BLaER1 (cell line): Measurements from ENCODE around the gene ITGB5.
"Not testable (repeated sequence)": the region's sequence is repeated elsewhere in the genome, so short reads cannot be mapped to it uniquely, and the experiment has no call there.

Experiments used
- H3K27ac ChIP-seq: shearing (Covaris generic); formaldehyde crosslinking; 2 replicates; pipeline ENCODE4 v1.8.1; 2022
- H3K27me3 ChIP-seq: shearing (Covaris generic); formaldehyde crosslinking; 2 replicates; pipeline ENCODE4 v1.8.1; 2022
- H3K36me3 ChIP-seq: shearing (Covaris generic); formaldehyde crosslinking; 2 replicates; pipeline ENCODE4 v1.8.1; 2022
- H3K4me1 ChIP-seq: shearing (Covaris generic); formaldehyde crosslinking; 2 replicates; pipeline ENCODE4 v1.8.1; 2022
- H3K4me2 ChIP-seq: shearing (Covaris generic); formaldehyde crosslinking; 2 replicates; pipeline ENCODE4 v1.8.1; 2022
- H3K4me3 ChIP-seq: shearing (Covaris generic); formaldehyde crosslinking; 2 replicates; pipeline ENCODE4 v1.8.1; 2022
- H3K9ac ChIP-seq: shearing (Covaris generic); formaldehyde crosslinking; 2 replicates; pipeline ENCODE4 v1.8.1; 2022
- H3K9me3 ChIP-seq: shearing (Covaris generic); formaldehyde crosslinking; 2 replicates; pipeline ENCODE4 v1.8.1; 2022
- H4K20me1 ChIP-seq: shearing (Covaris generic); formaldehyde crosslinking; 2 replicates; pipeline ENCODE4 v1.8.1; 2022
- Cebpa-rat ChIP-seq: shearing (Covaris generic); IDR thresholded peaks from 2 replicates; pipeline ENCODE4 v1.8.1; 2022

The ITGB5 gene

GRCh38 chr3:124831628-124832199, 55.5 kb downstream of the ITGB5 start:
- no peak overlapping the region for H3K4me2 ChIP-seq
- H3K9ac ChIP-seq: no peak overlapping the region
- TF ChIP-seq Cebpa-rat: no peak
- no peak overlapping the region for H3K27ac ChIP-seq
- no peaks in the 10 kb centered on the region for H4K20me1 ChIP-seq
- H3K4me1 ChIP-seq: peaks cover 23% of the 10 kb centered on the region
- H3K36me3 ChIP-seq: no peaks in the 10 kb centered on the region
- H3K9me3 ChIP-seq: no peaks in the 10 kb centered on the region
- H3K4me3 ChIP-seq: no peak overlapping the region
- H3K27me3 ChIP-seq: peaks cover 13% of the 10 kb centered on the region; the same call in 1 of the 2 replicates

DNA sequence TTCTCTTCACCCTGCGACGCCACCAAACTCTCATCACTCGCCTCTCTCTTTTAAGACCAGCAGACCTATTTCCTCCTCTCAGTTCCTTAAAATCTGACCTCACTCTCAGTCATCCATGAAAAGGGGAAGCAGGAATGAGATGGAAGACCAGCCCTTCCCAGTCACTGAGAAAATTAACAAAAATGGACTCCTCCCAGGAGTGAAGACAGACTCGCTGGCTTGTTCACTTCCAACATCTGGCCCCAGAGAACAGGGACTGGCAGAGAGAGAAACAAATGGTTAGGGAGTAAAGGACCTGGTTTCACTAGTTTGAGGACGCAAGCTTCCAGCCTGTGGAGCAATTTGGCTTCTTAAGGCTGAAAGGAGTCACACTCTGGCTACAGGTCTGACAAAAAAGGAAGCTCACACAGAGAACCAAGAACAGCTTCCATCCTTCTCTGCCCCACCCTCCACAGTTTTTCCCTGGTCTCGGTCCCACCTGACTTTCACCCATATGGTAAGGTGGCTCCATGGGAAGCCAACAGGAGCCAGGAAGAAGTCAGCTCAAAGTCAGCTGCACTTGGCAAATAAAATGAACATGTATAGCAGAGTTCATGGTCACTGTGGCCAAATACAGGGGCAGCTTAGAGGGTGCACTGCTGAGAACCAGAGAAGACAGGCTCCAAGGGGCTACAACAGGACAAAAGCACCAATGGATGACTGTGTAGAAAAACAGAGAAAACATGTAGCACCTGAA, 57.2 kb downstream of the ITGB5 start:
- H3K27ac ChIP-seq: no peak overlapping the region; the same call in 1 of the 2 replicates
- peak overlapping the region; percentile 21; the same call in 1 of the 2 replicates for H3K4me2 ChIP-seq
- H3K4me1 ChIP-seq: peaks cover 12% of the 10 kb centered on the region
- H3K27me3 ChIP-seq: 0 out of 2 replicates have a peak, but pooled peaks cover 3% of the 10 kb centered on the region
- H3K9me3 ChIP-seq: no peaks in the 10 kb centered on the region
- H3K4me3 ChIP-seq: no peak overlapping the region
- no peak overlapping the region for H3K9ac ChIP-seq
- H3K36me3 ChIP-seq: no peaks in the 10 kb centered on the region
- H4K20me1 ChIP-seq: no peaks in the 10 kb centered on the region
- no peak for TF ChIP-seq Cebpa-rat

DNA sequence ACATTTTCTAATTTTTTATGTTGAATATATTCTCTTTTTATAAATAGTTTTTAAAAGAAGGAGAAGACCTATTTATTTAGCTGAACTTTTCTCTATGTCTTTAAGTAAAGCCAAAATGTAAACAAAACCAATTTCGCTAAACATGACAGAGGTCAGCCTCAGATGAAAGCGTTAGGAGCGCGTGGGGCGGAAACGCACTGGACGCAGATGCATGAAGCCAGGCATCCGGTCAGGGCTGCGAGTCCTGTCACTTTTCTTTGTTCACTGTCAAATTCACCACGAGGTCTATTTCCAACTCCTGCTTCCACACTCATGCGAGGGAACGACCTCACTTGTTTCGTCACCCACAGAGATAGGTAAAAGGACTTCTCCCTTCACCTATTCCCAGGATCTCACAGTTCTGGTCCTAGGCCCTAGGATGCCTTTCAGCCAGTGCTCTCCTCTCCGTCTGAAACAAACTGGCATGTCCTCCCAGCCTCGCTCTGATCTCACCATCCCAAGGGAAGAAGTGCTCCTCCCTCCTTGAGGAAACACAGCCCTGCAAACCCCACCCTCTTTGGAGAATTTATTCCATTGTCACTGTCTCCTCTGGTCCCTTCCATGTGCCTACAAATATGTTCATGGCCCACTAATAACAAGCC, 57.9 kb downstream of the ITGB5 start:
- Histone ChIP-seq H4K20me1 (no peaks in the 10 kb centered on the region), H3K36me3 (no peaks in the 10 kb centered on the region), H3K27me3 (no peaks in the 10 kb centered on the region), H3K4me1 (peaks cover 8% of the 10 kb centered on the region; the same call in 1 of the 2 replicates), H3K4me2 (peak overlapping the region; percentile 21; the same call in 1 of the 2 replicates), H3K9me3 (no peaks in the 10 kb centered on the region), H3K27ac (no peak overlapping the region), H3K4me3 (no peak overlapping the region), H3K9ac (no peak overlapping the region)
- no peak for TF ChIP-seq Cebpa-rat

DNA sequence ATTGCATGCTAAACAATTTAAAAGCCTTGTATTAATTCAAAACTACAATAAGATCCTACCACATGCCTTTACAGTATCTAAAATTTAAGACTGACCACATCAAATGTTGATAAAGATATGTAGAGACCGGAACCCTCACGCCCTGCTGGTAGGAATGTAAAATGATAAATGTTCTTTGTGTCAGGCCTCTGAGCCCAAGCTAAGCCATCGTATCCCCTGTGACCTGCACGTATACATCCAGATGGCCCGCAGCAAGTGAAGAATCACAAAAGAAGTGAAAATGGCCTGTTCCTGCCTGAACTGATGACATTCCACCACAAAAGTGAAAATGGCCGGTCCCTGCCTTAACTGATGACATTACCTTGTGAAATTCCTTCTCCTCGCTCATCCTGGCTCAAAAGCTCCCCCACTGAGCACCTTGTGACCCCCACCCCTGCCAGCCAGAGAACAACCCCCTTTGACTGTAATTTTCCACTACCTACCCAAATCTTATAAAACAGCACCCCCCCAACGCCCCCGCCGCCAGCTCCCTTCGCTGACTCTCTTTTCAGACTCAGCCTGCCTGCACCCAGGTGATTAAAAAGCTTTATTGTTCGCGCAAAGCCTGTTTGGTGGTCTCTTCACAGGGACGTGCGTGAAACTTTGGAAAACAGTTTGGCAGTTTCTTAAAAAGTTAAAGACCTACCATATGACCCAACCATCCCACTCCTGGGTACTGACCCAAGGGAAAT, 59.5 kb downstream of the ITGB5 start:
- H3K27me3 ChIP-seq, H3K4me3 ChIP-seq, H3K4me1 ChIP-seq, H3K36me3 ChIP-seq, H3K9me3 ChIP-seq, H4K20me1 ChIP-seq, H3K27ac ChIP-seq, H3K9ac ChIP-seq, H3K4me2 ChIP-seq: not testable (repeated sequence)

DNA sequence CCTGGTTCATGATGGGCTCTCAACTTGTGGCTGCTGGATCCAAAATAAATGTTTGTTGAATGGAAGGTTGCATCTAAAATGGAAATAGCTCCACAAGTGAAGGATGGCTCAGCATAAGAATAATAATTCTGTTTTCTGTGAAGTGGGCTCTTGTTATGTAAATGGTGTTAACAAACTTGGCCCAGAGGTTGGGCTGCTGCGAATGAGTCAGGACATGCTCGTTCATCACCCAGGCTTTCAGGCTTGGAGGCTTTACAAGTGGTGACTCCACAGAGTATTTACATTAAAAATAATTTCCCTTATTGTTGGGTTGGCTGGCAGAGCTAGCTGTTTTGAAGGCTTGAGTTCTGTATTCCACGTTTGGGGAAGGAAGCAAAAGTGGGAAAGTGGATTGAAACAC, 60.5 kb downstream of the ITGB5 start:
- peaks cover 8% of the 10 kb centered on the region; the same call in 1 of the 2 replicates for H3K4me1 ChIP-seq
- no peaks in the 10 kb centered on the region for H3K9me3 ChIP-seq
- H3K9ac ChIP-seq: no peak overlapping the region
- H3K36me3 ChIP-seq: no peaks in the 10 kb centered on the region
- no peak for TF ChIP-seq Cebpa-rat
- H3K4me3 ChIP-seq: no peak overlapping the region
- no peaks in the 10 kb centered on the region for H4K20me1 ChIP-seq
- H3K27me3 ChIP-seq: no peaks in the 10 kb centered on the region
- H3K4me2 ChIP-seq: no peak overlapping the region
- H3K27ac ChIP-seq: no peak overlapping the region

- H3K4me3 ChIP-seq: no peak overlapping the region
- no peak overlapping the region for H3K27ac ChIP-seq
- no peak overlapping the region for H3K4me2 ChIP-seq
- H3K9ac ChIP-seq: no peak overlapping the region
- no peak for TF ChIP-seq Cebpa-rat
- H3K27me3 ChIP-seq: no peaks in the 10 kb centered on the region
- H3K4me1 ChIP-seq: peaks cover 9% of the 10 kb centered on the region
- no peaks in the 10 kb centered on the region for H3K9me3 ChIP-seq
- no peaks in the 10 kb centered on the region for H4K20me1 ChIP-seq
- no peaks in the 10 kb centered on the region for H3K36me3 ChIP-seq
Observed at GRCh38 chr3:124824286-124824915, 62.8 kb downstream of the ITGB5 start.

- H3K36me3 ChIP-seq: no peaks in the 10 kb centered on the region
- no peak overlapping the region for H3K4me2 ChIP-seq
- no peak overlapping the region for H3K27ac ChIP-seq
- no peaks in the 10 kb centered on the region for H3K27me3 ChIP-seq
- H3K4me3 ChIP-seq: no peak overlapping the region
- peaks cover 8% of the 10 kb centered on the region for H3K4me1 ChIP-seq
- no peaks in the 10 kb centered on the region for H3K9me3 ChIP-seq
- H3K9ac ChIP-seq: no peak overlapping the region
- no peak for TF ChIP-seq Cebpa-rat
- H4K20me1 ChIP-seq: no peaks in the 10 kb centered on the region
Observed at GRCh38 chr3:124823648-124824047, 63.5 kb downstream of the ITGB5 start.

DNA sequence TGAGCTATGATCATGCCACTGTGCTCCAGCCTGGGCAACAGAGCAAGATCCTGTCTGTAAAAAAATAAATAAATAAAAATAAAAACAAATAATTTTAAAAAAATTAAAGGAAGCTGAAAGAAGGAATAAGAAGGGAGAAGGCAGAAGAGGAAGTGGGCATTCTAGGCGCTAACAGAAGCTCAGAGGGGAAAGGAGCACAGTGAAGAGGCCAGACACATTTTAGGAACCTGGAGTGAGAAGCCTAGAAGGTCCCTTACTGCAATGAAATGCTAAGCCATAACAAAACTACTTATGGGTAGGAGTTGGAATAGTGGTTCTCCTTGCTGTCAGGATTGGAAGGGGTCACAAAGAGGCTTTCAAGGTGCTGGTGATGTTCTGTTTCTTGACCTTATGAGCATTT, 64.0 kb downstream of the ITGB5 start:
- Histone ChIP-seq H3K4me3 (no peak overlapping the region), H4K20me1 (no peaks in the 10 kb centered on the region), H3K4me2 (no peak overlapping the region), H3K27me3 (no peaks in the 10 kb centered on the region), H3K27ac (no peak overlapping the region), H3K4me1 (peaks cover 8% of the 10 kb centered on the region), H3K9me3 (no peaks in the 10 kb centered on the region), H3K36me3 (no peaks in the 10 kb centered on the region), H3K9ac (no peak overlapping the region)
- no peak for TF ChIP-seq Cebpa-rat

- no peak overlapping the region for H3K4me2 ChIP-seq
- H4K20me1 ChIP-seq: no peaks in the 10 kb centered on the region
- H3K9ac ChIP-seq: no peak overlapping the region
- TF ChIP-seq Cebpa-rat: no peak
- H3K9me3 ChIP-seq: no peaks in the 10 kb centered on the region
- H3K4me1 ChIP-seq: peaks cover 8% of the 10 kb centered on the region
- H3K27me3 ChIP-seq: no peaks in the 10 kb centered on the region
- no peaks in the 10 kb centered on the region for H3K36me3 ChIP-seq
- no peak overlapping the region for H3K4me3 ChIP-seq
- no peak overlapping the region for H3K27ac ChIP-seq
Observed at GRCh38 chr3:124821356-124821755, 65.8 kb downstream of the ITGB5 start.
